Tibial artery (tissue), 4 donors: ENCODE measurements around the gene SMIM27.
A peak's percentile ranks its signal among the peaks of the same experiment; 100 is the strongest.

ENCODE experiments used
- DNase-seq, 2 donors: peaks; one replicate each; pipeline ENCODE4 v3.0.0-alpha.2; 2019
- H3K27ac ChIP-seq, 2 donors: fragments of 200-600 bp; sonication (generic) in 1 of 2; 1 replicate in 1 of 2; 2 replicates in 1 of 2; pipeline ENCODE4 v1.5.1; 2018 to 2019; ENCODE audit warnings: mild to moderate bottlenecking in 1 of 2
- H3K27me3 ChIP-seq, 2 donors: fragments of 200-600 bp; sonication (generic) in 1 of 2; one replicate each; pipeline versions ENCODE4 v1.5.1 to v1.6.0; 2016 to 2019
- H3K36me3 ChIP-seq, 3 donors: fragments of 200-600 bp; sonication (generic) in 2 of 3; one replicate each; pipeline ENCODE4 v1.5.1; 2016 to 2019; ENCODE audit warnings: mild to moderate bottlenecking in 2 of 3
- H3K4me1 ChIP-seq, 4 donors: fragments of 200-600 bp; sonication (generic) in 2 of 4; 1 replicate in 3 of 4; 2 replicates in 1 of 4; pipeline ENCODE4 v1.5.1; 2016 to 2019
- H3K4me3 ChIP-seq, 2 donors: fragments of 200-600 bp; sonication (generic) in 1 of 2; 1 replicate in 1 of 2; 2 replicates in 1 of 2; pipeline ENCODE4 v1.5.1; 2018 to 2019; ENCODE audit warnings: mild to moderate bottlenecking in 2 of 2
- H3K9me3 ChIP-seq, 3 donors: fragments of 200-600 bp; sonication (generic) in 1 of 3; one replicate each; pipeline ENCODE4 v1.5.1; 2016 to 2019
- CTCF ChIP-seq, 2 experiments: fragments of 200-600 bp in 1 of 2; fragments of 450-650 bp in 1 of 2; IDR thresholded peaks; one replicate each; pipeline ENCODE4 v1.5.1; 2017 to 2019; ENCODE audit warnings: antibody characterized with exemption in 2 of 2, mild to moderate bottlenecking in 1 of 2, moderate library complexity in 1 of 2
- intact Hi-C: fragments of 100-400 bp; cut with DNase I; formaldehyde crosslinking; loops from one replicate; pipeline ENCODE4 v1.15.0; 2023; ENCODE audit warnings: low total_unique reads

Gene SMIM27

DNA sequence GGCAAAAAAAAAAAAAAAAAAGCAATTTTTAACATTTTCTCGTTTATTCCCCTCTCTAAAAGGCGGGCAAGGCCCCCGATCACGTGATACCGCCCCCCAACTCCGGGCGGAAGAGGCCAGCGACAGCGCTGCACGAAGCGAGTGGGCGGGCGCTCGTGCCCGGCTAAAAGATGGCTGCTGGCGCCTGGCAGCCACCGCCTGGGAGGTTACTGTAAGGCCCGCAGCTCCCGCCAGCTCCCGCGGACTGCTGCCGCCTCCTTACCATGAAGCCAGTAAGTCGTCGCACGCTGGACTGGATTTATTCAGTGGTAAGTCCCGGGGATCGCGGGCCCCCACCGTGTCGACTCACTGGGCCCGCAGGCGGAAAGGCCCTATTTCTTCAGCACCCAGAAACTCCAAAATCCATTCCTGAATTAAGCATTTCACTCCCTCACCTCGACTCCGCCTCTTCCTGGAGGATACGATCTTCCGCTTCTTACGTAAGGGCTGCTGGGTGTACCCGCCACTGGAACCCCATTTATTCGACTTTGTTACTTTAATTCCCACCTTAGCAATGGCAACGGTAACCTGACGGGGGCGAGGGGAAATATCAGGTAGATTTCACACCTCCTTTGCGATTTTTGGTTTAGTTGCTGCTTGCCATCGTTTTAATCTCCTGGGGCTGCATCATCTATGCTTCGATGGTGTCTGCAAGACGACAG lies at the start of gene SMIM27, which contains the start of gene TOPORS:
TSS of gene SMIM27 (plus strand) at position 156 of the 701 bp plus-strand sequence. CDS start at position 264, 108 bp downstream.
TSS of gene TOPORS (minus strand) at position 415 of the 701 bp plus-strand sequence. CDS start at position 265, 150 bp downstream.
- intact Hi-C loops, result no loop called here
- peaks cover 0 to 34% (median 16%) of the 10 kb centered on the region in 4 donors for H3K4me1 ChIP-seq
- peak within 1 kb of the TSS; percentile 93 to 94 for H3K27ac ChIP-seq
- H3K36me3 ChIP-seq, result peaks cover 0 to 10% (median 0%) of the 10 kb centered on the region in 3 donors
- peak within 1 kb of the TSS; percentile 83 to 90 for H3K4me3 ChIP-seq
- H3K27me3 ChIP-seq, result no peaks in the 10 kb centered on the region
- H3K9me3 ChIP-seq, result no peaks in the 10 kb centered on the region
- peak; percentile 89 to 94 for DNase-seq
- TF ChIP-seq CTCF (IDR thresholded peaks at IDR 0.05), result no peak

GRCh38 chr9:32502464-32502863 lies 49.7 kb upstream of the SMIM27 start:
- H3K4me3 ChIP-seq, result no peak overlapping the region
- peaks cover 0 to under 1% (median 0%) of the 10 kb centered on the region in 4 donors for H3K4me1 ChIP-seq
- no peak for DNase-seq
- peaks cover 16 to 24% (median 19%) of the 10 kb centered on the region in 3 donors for H3K36me3 ChIP-seq
- H3K9me3 ChIP-seq, result no peaks in the 10 kb centered on the region
- intact Hi-C loops, result no loop called here
- no peaks in the 10 kb centered on the region for H3K27me3 ChIP-seq
- no peak overlapping the region for H3K27ac ChIP-seq
- no peak for TF ChIP-seq CTCF (IDR thresholded peaks at IDR 0.05)

DNA sequence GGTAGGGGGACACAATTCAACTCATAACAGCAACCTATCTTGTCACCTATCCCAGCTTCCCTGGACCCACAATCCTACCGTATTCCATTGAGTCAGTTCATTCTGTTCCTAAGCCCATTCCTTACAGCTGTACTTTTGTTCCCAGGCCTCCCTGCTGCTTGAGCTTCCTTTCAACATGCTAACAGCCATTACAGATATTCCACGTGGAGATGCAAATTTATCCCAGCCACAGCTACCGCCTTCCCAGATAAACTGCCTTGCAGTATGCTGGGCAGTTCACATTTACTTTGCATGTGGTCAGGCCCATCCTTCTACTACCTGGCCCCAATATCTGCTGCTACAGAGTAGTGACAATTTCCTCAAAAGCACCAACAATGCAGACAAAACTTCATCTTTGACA lies 49.1 kb upstream of the SMIM27 start:
- H3K4me3 ChIP-seq, result no peak overlapping the region
- no peak for DNase-seq
- H3K27ac ChIP-seq, result no peak overlapping the region
- TF ChIP-seq CTCF (IDR thresholded peaks at IDR 0.05), result no peak
- H3K27me3 ChIP-seq, result no peaks in the 10 kb centered on the region
- peaks cover 15 to 18% (median 16%) of the 10 kb centered on the region in 3 donors for H3K36me3 ChIP-seq
- peaks cover 0 to 5% (median 0%) of the 10 kb centered on the region in 4 donors for H3K4me1 ChIP-seq
- H3K9me3 ChIP-seq, result no peaks in the 10 kb centered on the region
- intact Hi-C loops, result no loop called here

DNA sequence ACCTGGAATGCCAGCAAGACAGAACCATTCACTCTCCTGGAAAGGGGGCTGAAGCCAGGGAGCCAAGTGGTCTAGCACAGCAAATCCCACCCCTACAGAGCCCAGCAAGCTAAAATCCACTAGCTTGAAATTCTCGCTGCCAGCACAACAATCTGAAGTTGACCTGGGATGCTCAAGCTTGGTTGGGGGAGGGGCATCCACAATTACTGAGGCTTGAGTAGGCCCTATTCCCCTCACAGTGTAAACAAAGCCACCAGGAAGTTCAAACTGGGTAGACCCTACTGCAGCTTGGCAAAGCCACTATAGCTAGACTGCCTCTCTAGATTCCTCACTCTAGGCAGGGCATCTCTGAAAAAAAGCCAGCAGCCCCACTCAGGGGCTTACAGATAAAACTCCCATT lies 43.4 kb upstream of the SMIM27 start:
- peaks cover 0 to 5% (median 0%) of the 10 kb centered on the region in 4 donors for H3K4me1 ChIP-seq
- peaks cover 0 to 4% (median 0%) of the 10 kb centered on the region in 3 donors for H3K36me3 ChIP-seq
- H3K27ac ChIP-seq, result no peak overlapping the region
- no peaks in the 10 kb centered on the region for H3K27me3 ChIP-seq
- H3K4me3 ChIP-seq, result no peak overlapping the region
- intact Hi-C loops, result no loop called here
- DNase-seq, result no peak
- TF ChIP-seq CTCF (IDR thresholded peaks at IDR 0.05), result no peak
- no peaks in the 10 kb centered on the region for H3K9me3 ChIP-seq

DNA sequence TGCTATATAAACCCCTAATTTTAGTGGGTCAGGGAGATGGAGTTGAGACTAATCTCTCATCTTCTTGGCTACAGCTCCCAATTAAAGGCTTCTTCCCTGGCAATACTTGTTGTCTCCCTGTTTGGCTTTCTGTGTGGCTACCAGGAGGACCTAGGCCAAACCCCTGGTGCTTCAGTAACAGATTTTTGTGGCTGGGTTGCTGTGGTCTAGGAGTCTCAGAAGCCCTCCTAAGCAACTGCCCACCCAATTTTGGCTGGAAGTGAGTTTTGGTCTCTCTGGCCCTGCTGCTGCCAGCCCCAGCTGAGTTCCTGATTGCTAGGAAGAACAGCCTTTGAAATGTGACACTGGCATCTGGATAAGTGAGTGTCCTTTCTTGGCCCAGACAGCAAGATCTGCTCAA lies 35.9 kb upstream of the SMIM27 start:
- DNase-seq, result no peak
- H3K27me3 ChIP-seq, result no peaks in the 10 kb centered on the region
- H3K36me3 ChIP-seq, result no peaks in the 10 kb centered on the region
- intact Hi-C loops, result no loop called here
- no peak for TF ChIP-seq CTCF (IDR thresholded peaks at IDR 0.05)
- H3K9me3 ChIP-seq, result no peaks in the 10 kb centered on the region
- no peaks in the 10 kb centered on the region for H3K4me1 ChIP-seq
- no peak overlapping the region for H3K27ac ChIP-seq
- H3K4me3 ChIP-seq, result no peak overlapping the region
